ENCODE data around the gene JAML.
A peak's percentile ranks its signal among the peaks of the same experiment; 100 is the strongest.

Gene JAML
- total RNA-seq = 52.2 to 143 (median 99.7) reads per million in 4 donors

DNA sequence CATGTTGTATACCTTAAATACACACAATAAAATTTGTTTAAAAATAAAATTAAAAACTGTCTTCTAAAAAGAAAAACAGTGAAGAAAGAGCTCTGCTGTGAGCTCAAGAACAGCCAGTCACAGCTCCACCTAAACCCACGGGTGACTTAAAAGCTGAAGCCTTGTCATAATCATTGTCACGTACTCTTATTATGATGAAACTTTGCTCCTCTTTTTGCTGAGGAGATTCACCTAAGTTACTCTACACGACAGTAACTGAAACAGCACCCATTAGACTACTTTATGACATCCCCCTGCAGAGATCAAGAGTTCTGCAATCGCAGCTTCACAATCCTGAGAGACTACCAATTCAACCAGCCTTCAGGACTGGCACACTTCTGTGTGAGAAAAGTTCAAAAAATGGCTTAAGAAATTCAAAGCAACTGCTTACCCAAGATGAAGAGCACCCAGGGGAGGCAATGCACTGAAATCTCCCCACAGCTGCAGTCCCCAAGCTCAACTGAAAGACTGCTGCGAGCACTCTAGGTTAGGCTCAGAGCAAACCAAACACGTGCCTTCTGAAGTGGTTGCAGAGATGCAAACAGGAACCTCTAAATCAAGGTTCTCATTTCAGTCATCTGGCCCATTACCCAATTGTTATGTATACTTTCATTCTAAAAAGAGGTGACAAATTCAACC lies at the start of gene JAML:
TSS of gene JAML (minus strand) at position 501 of the 678 bp plus-strand sequence. CDS start 10,145 bp downstream, outside the sequence.
- DNase-seq = peak in 4 of 5 donors; percentile 33 to 91 (median 54)

DNA sequence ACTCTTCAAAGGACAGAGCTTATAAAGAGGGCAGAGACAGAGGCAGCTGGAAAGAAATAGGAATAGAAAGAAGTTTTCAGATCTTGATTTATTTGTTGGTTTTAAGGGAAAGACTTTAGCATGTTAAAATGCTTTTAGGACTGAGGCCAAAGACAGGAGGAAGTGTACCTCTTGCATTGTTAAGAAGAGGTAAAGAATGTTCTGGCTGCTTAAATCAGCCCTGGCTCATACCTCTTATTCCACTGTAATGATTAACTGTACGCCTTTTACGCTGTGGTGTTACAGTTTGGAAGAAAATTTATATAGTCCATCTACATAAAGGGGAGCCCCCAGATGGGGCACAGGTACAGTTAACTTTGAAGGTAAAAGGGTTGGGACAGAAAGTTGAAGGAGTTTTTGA lies 49.4 kb upstream of the JAML start:
- no peak for DNase-seq

DNA sequence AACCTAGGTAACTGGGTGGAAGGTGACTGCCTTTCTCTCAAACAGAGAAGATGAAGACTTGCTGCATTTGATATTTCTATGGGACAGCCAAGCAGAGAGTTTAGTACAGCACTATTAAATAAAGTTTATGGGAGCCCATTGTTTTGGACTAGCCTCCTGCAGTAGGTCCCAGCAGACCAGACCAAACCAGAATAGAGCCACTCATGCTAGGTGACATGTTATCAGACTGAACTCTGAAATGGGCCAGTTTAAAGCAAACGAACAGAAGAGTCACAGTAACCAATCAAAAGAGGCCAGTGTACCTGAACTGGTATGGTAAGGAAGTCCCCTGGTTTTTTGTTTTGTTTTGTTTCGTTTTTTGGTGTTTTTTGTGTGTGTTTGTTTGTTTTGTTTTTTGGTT lies 47.2 kb upstream of the JAML start:
- DNase-seq = no peak

DNA sequence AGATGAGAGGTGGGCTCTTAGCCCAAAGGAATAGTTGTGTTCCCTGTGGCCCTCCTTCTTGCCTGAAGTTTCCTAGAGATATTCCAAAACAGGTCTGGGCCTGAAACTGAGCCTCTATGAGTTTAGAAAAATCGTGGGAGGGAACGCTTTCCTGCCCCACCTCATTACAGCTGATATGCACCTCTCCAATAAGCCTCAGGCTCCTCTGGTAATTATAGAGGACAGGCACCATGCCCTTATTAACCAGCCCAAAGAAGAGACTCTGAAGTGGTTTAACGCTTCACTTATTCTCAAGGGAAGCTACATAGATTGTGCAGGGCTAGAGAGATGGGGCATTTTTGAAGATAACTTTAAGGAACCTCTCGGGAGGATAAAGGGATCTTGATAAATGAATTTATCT lies 42.7 kb upstream of the JAML start:
- no peak for DNase-seq

DNA sequence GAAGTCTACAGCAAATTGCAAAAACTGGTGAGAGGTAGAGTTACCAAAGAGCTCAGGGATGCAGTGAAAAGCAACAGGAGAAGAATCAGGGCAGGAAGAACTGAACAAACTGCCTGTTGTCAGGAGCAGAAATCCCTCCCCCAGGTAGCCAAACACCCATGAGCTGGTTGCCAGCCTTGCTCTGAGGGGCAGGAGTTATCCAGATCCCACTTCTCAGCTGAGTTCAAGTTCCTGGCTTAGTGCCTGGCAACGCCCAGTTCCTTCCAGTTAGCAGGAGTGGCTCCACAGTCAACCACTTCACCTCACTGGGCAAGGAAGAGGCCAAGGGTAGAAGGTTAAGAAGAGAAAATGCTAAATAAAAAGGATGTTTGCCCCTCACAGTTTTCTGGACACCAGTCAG lies 41.1 kb upstream of the JAML start:
- no peak for DNase-seq

- DNase-seq = no peak
Observed at GRCh38 chr11:118264569-118265465, 40.0 kb upstream of the JAML start.

- DNase-seq = peak in 1 of 5 donors; percentile 18
Observed at GRCh38 chr11:118263695-118264568, 39.1 kb upstream of the JAML start, which contains the start of gene MPZL2. MPZL2 (minus strand) TSS chr11:118264297; CDS start chr11:118264153, 144 bp downstream.

- DNase-seq = no peak
Observed at GRCh38 chr11:118263112-118263511, 38.3 kb upstream of the JAML start.

- DNase-seq = no peak
Observed at GRCh38 chr11:118260353-118260752, 35.5 kb upstream of the JAML start.

GRCh38 chr11:118259138-118259537 lies 34.3 kb upstream of the JAML start:
- DNase-seq = no peak

GRCh38 chr11:118258410-118258809 lies 33.6 kb upstream of the JAML start:
- DNase-seq = peak in 1 of 5 donors; percentile 26

DNA sequence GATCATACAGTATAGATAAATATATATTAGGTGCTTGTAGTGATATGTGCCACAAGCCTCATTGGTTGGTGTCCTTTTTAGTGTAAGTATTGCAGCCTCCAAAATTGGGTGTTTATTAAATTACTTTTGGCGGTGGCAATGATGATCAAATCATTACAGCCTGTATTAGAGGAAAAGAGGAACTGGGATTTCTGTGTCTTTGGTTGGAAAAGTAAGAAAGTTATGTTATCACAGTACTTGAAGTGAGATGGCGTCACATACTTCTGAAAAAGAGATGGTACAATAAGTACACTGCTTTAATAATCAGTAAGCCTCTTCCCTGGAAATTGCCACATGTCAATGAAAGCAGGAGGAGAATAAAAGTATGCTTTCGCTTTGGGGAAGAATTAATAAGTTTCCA lies 27.9 kb upstream of the JAML start:
- DNase-seq = no peak

DNA sequence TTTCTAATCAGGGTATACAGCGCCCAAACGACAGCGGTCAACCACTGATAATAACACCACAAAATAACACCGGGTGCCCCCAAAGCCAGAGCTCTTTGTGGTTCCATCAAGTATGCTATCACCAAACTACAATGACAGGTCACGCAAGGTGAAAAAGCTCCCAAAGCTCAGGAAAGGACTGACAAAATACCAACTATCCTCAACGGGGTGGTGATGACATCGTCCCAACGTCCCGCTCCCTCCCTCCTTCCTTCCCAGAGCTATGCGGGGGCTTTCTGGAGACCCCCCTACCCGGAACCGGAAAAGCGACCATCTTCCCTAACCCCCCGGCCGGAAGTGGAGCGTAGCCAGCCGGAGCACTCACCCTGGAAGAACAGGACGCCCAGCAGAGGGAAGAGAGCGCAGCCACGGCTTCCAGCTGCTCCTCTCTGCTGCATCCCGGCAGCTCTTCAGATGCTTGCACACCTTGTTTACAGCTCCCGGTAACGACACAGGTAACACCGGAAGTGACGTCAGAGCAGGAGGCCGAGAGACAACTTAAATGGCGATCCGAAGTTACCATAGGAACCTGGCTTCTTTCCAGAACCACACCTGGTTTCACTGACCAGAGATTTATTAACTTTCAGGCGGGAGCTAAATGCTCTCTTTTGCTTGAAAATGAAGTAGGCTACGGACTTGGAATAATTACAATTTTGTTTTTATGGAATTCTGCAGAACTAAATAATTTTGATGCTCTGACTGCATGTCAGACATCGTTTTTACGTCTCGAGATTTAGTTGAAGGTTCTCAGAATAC lies 27.2 kb upstream of the JAML start, which contains the start of gene MPZL3:
TSS of gene MPZL3 (minus strand) at position 508 of the 795 bp plus-strand sequence. CDS start at position 437, 71 bp downstream.
- peak; percentile 67 to 89 (median 85) for DNase-seq

DNA sequence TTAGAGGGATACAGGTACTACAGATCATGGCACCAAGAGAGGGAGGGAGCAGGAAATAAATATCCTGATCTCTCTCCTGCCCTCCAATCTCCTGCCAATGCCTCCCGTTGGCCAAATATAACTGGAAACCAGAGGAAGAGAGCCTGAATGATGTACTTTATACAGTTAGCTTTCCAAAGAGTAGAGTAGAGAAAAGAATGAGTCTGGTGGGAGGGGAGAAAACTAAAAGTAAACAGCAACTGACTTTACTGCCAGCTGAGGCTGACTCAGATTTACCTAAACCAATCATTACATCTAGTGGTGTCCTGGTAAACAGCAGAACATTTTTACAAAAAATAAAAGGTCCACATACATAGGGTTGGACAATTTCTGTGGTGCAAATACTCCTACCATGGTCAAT lies 22.2 kb upstream of the JAML start:
- DNase-seq = peak in 1 of 5 donors; percentile 38

DNA sequence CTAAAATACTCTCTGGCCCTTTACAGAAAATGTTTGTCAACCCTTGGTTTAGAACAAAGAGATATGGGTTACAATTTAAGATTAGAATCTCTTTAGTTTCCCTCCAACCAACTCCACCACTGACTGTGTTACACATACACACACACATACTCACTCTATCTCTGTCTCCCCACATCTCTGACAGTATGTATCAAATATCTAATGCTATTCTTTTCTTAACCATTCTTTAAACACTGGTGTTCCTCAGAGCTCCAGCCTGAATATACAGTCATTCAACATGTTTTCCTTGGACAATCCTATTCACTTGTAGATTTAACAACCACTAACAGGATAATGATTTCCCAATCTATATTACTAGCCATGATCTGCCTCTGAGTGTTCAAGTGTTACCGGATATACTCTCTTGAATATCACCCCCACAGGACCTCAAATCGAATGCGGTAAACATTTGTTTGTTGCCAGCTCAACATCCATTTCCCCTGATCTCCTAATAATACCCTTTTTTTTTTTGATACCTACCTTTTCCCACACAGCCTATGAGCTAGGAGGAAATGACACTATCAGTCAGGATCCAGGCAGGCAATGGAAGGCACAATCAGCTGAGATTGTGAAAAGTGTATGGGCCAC lies 21.2 kb upstream of the JAML start:
- DNase-seq = no peak

DNA sequence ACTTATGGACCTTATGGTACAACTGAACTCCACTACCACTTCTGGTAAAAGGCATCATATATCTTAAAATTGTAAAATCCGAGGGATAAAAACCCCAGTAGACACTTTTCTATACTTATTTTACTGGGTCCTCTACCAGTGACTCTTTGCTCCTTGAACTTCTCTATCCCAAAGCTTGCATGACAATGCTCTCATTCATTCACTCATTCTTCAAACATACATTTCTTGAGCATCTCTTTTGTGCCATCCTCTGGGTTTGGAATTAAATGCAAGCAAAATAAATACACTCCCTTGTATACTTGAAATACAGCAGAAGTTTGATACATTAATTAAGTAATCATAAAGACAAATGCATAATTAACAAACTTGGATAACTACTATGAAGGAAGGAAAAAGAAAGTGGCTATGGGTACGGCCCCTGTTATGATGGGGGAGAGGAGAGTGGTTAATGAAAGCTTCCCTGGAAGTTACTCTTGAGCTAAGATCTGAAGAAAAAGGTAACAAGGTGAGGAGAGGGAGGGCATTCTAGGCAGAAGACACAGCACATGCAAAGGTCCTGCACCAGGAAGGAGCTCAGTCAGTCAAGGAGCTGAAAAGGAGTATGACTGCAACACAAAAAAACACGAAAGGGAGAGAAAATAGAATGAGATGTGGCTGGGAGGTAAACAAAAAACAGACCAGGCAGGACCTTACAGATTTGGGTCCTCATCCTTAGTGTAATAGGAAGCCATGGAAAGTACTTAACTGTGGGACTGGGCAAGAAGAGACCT lies 19.4 kb upstream of the JAML start:
- no peak for DNase-seq

GRCh38 chr11:118243161-118243560 lies 18.4 kb upstream of the JAML start:
- DNase-seq = no peak

DNA sequence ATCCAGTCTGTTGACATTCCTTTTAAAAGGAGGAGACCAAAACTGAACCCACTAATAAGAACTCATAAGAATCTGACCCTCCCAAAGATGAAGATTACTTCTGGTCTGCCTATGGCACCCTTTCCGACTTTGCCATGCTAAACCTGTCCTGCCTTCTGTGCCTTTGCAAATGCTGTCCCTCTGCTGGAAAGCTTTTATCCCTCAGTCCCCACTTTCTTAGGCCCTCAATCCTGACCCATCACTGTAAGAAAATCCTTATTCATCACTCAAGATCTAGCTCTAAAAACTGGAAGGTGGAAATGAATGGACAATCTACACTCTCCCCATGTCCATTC lies 16.9 kb upstream of the JAML start:
- DNase-seq = no peak

- peak in 4 of 5 donors; percentile 36 to 93 (median 44) for DNase-seq
Observed at GRCh38 chr11:118240999-118241763, 16.4 kb upstream of the JAML start.

Data from T-helper 1 cell (primary cell).